ENCODE measurements around the gene PAFAH1B2.

DNA sequence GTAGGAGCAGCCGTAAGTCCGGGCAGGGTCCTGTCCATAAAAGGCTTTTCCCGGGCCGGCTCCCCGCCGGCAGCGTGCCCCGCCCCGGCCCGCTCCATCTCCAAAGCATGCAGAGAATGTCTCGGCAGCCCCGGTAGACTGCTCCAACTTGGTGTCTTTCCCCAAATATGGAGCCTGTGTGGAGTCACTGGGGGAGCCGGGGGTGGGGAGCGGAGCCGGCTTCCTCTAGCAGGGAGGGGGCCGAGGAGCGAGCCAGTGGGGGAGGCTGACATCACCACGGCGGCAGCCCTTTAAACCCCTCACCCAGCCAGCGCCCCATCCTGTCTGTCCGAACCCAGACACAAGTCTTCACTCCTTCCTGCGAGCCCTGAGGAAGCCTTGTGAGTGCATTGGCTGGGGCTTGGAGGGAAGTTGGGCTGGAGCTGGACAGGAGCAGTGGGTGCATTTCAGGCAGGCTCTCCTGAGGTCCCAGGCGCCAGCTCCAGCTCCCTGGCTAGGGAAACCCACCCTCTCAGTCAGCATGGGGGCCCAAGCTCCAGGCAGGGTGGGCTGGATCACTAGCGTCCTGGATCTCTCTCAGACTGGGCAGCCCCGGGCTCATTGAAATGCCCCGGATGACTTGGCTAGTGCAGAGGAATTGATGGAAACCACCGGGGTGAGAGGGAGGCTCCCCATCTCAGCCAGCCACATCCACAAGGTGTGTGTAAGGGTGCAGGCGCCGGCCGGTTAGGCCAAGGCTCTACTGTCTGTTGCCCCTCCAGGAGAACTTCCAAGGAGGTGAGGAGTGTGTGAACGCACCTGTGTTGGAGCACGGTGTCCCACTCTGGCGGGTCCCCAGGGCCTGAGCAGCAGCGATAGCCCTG is 55.2 kb downstream of the PAFAH1B2 start, which contains the start of gene TAGLN:
- no peak for TF ChIP-seq SP2 (IDR thresholded peaks at IDR 0.05; ENCODE audit: low read length)
- no peak for TF ChIP-seq RBBP5 (IDR thresholded peaks at IDR 0.05; ENCODE audit: borderline replicate concordance, low read depth, low read length)
- TF ChIP-seq, protein P1, sequence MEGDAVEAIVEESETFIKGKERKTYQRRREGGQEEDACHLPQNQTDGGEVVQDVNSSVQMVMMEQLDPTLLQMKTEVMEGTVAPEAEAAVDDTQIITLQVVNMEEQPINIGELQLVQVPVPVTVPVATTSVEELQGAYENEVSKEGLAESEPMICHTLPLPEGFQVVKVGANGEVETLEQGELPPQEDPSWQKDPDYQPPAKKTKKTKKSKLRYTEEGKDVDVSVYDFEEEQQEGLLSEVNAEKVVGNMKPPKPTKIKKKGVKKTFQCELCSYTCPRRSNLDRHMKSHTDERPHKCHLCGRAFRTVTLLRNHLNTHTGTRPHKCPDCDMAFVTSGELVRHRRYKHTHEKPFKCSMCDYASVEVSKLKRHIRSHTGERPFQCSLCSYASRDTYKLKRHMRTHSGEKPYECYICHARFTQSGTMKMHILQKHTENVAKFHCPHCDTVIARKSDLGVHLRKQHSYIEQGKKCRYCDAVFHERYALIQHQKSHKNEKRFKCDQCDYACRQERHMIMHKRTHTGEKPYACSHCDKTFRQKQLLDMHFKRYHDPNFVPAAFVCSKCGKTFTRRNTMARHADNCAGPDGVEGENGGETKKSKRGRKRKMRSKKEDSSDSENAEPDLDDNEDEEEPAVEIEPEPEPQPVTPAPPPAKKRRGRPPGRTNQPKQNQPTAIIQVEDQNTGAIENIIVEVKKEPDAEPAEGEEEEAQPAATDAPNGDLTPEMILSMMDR (IDR thresholded peaks at IDR 0.05; ENCODE audit: control extremely low read depth in 1 of 3, insufficient read depth in 1 of 3, low read depth in 1 of 3, low read length in 3 of 3) = no peak
- TF ChIP-seq, protein P2, sequence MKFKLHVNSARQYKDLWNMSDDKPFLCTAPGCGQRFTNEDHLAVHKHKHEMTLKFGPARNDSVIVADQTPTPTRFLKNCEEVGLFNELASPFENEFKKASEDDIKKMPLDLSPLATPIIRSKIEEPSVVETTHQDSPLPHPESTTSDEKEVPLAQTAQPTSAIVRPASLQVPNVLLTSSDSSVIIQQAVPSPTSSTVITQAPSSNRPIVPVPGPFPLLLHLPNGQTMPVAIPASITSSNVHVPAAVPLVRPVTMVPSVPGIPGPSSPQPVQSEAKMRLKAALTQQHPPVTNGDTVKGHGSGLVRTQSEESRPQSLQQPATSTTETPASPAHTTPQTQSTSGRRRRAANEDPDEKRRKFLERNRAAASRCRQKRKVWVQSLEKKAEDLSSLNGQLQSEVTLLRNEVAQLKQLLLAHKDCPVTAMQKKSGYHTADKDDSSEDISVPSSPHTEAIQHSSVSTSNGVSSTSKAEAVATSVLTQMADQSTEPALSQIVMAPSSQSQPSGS (IDR thresholded peaks at IDR 0.05; ENCODE audit: low read length) = peak; percentile 24; the same call in 1 of the 2 replicates
- TF ChIP-seq, protein P3, sequence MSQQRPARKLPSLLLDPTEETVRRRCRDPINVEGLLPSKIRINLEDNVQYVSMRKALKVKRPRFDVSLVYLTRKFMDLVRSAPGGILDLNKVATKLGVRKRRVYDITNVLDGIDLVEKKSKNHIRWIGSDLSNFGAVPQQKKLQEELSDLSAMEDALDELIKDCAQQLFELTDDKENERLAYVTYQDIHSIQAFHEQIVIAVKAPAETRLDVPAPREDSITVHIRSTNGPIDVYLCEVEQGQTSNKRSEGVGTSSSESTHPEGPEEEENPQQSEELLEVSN (IDR thresholded peaks at IDR 0.05) = no peak
- TF ChIP-seq SRF (IDR thresholded peaks at IDR 0.05; ENCODE audit: low read depth, low read length) = peak; percentile 96
- no peak for TF ChIP-seq ZNF274 (IDR thresholded peaks at IDR 0.05; ENCODE audit: borderline replicate concordance, extremely low read depth, low read length)
- TF ChIP-seq POLR2AphosphoS5 (IDR thresholded peaks at IDR 0.05; ENCODE audit: low read depth, low read length) = peak; percentile 84
- TF ChIP-seq TAF7 (optimal IDR thresholded peaks at IDR 0.05; ENCODE audit: borderline replicate concordance, low read depth, low read length) = peak; percentile 85
- peak; percentile 57 for TF ChIP-seq CREB1 (IDR thresholded peaks at IDR 0.05)
- peak; percentile 23; the same call in 1 of the 2 replicates for TF ChIP-seq PHF8 (conservative IDR thresholded peaks at IDR 0.05; ENCODE audit: low read depth, low read length)
- TF ChIP-seq KDM5A (IDR thresholded peaks at IDR 0.05; ENCODE audit: low read length) = no peak

Data from H1 (cell line).